Nucleus accumbens (tissue), 56 donors: Measurements from ENCODE around the gene RNF114.
A peak's percentile ranks its signal among the peaks of the same experiment; 100 is the strongest.

Experiments used
- DNase-seq, 56 donors: peaks; one replicate each; lab custom pipeline; 2025; lab: John Stamatoyannopoulos, UW

RNF114 gene

DNA sequence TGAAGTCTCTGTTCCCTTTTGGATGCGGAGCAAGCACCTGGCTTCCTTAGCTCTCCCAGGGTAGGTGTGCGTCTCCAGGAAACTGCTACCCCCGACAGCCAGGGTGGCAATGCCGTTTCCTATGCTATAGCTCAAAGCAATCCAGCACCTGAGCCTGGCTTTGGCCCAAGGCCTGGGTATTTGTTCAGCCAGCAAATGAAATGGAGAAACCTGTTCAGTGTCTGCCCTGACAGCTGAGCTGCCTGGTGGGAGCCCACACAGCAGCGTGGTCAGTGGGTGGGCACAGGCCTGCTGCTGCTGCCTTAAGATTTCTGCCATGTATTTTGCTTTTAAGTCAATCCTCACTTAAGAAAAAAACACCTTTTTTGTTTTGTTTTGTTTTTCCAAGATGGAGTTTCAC, 34.6 kb upstream of the RNF114 start:
- DNase-seq = peak in 1 of 56 donors; percentile 14

GRCh38 chr20:49904440-49905214, 31.6 kb upstream of the RNF114 start:
- DNase-seq = no peak

DNA sequence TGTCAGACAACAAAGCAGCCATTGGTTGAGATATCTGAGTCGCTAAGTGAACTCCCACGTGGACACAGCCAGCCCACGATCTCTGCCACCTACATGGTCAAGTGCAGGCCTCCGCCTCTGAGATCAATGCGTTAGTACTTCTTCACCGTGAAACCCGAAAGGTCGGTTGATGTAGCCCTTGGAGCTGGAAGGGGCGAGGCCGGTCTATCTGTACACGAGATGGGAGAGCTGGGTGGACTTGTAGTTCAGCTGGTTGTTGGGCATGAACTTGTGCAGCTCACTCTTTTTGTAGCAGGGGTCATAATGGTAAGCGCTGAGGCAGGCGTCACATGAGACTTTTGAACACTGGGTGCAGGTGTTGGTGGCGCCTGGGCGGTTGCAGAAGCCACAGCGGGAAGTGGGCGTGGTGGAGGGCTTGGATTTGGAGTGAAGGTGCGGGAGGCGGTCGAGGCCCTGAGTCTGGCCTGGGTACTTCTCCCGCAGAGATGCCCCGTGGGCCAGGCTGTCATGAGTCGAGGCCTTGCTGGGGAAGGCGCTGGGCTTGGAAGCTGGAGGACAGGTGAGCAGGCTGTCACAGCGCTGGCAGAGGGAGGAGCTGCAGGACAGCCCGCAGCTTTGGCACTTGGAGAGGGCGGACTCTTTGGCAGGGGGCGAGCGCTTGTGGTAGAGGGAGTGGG, 30.6 kb upstream of the RNF114 start:
- no peak for DNase-seq

DNA sequence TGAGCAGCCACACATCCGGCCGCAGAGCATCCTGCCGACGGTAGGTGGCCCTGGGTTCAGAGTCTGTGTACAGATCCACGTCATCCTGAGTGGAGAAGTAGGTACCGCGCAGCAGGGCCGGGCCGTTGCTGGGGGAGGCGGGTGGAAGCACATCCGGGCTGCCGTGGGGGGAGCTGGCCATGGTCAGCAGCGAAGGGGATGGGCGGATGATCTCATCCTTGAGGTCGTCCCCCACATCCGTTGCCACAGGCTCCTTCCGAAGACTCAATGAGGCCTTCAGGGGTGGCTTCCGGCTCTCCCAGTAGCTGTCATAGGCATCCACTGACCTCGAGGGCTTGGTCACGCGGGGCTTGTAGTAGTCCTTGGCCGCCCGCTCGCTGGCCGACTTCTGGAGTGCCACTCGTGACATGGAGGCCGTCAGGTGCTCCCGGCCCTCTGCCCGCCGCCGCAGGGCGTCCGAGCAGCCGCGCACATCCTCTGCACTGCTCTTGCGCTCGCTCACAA, 30.0 kb upstream of the RNF114 start:
- no peak for DNase-seq

DNA sequence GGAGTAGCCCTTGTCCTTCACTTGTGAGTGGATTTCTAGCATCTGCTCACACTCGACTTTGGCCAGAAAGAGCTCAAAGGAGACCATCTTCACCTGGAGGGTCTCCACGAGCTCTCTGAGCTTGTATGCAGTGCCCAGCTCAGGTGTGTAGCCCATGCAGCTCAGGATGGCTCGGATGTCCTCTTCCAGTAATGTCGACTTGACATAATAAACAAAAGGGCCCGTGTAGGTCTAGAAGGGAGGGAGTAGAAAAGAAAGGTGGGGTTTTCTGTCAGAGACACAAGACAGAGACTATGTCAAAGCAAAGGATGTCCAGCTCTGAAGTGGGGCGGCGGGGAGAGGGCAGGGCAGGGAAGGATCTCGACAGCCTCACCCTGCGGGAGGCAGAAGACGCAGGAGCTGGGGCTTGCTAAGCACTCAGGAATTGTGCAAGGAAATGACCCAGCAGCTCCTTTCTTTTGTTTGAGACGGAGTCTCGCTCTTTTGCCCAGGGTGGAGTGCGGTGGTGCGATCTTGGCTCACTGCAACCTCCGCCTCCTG, 29.5 kb upstream of the RNF114 start:
- DNase-seq = no peak

DNA sequence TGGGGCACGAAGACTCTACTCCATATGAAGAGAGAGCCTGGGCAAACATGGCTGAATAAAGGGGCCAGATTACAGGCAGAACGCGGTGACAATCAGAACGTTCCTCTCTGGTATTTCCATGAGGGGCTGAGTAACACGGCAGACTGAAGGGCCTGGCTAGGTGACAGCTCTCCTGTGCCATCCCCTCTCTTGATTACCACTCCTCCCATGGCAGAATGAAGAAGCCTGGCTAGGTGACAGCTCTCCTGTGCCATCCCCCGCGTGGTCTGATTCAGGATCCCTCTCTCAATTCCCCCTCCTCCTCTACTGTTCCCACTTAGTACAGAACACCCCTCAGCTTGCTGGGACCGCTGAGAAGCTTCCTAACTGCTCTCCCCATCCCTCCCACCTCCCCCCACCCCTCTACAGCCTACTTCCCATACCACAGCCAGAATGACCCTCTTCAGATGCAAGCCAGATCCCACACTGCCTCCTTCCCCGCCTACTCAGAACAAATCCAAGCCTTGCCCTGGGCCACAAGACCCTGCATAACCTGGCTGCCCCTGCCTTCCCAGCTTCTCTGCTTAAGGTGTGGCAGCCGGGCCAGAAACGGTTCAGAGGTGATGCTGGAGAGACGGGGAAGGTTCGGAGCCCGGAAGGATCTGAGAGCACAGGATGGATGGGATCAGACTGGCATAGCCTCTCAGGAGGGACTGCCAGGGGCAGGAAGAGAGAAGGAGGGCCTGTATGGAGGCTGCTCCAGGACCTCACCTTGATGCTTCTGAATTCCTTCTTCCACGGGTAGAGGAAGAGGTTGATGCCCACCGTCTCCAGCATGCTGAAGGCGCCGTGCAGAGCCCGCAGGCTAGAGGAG, 28.6 kb upstream of the RNF114 start:
- DNase-seq = no peak

- no peak for DNase-seq
Observed at GRCh38 chr20:49908258-49908565, 28.0 kb upstream of the RNF114 start.

DNA sequence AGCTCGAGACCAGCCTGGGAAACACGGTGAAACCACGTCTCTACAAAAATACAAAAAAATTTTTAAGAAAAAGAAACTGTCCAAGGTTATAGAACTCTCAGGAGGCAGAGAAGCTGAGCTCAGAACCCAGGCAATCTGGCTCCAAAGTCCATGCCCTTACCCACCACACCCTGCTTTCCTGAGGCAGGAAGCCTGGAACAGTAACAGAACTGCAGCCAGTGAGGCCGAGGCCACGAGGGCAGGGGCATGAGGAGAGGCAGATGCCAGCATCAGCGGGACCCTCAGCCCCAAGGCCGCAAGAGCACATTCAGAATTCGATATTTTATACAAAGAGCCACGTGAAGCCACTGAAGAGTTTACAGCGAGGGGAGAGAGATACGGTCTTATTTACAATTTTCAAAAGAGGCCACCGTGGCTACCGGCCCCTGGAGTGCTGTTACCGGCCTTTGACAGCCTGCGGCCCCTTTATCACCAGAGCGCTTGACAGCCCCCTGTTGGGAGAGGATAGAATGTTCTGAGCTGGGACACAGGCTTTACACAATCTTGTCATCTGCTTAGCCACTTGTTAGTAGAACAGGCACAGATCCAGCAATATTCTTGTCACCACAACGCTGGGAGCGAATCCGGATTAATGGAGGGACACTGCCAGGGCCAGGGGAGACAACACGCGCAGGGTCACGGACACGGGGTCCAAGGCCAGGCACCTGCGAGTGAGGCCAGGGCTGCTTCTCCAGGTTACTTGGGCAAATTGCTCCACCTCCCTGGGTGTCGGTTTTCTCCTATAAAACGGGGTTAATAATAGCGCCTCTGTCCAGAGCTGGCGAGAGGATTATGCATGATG, 26.5 kb upstream of the RNF114 start:
- DNase-seq = peak in 37 of 56 donors; percentile 17 to 67 (median 39)

GRCh38 chr20:49910340-49910706, 25.9 kb upstream of the RNF114 start:
- DNase-seq = peak in 1 of 56 donors; percentile 21

DNA sequence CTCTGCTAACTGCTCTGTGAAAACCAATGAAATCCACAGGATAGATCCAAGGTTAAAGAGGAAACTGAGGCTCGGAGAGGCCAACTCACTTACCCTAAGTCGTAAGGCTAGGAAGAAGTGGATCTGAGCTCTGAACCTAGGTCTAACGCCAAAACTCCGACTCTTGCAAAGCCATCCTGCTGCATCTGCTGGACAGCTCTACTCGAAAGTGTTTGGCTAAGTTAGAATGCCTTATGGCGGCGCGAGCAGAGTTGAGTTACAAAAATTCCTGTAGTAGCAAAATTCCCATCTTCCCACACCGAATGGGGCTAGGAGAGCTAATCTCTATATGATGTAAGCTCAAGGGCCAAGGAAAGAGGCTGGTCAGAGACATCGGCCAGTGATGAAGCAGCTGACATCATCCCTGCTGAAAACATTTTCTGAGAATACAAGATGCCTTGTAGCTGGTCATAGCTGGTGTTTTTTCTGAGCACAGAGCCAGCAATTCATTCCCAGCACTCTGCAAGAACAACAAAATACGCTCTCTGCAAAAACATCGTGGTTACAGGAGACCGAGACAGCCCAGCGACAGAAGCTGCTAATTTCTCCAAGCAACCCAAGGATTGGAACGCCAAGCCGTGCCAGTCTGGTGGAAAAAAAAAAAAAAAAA, 22.7 kb upstream of the RNF114 start:
- DNase-seq = peak in 35 of 56 donors; percentile 18 to 64 (median 44)

- DNase-seq = peak in 26 of 56 donors; percentile 16 to 56 (median 33)
Observed at GRCh38 chr20:49914310-49915117, 21.7 kb upstream of the RNF114 start.

GRCh38 chr20:49915118-49915379, 21.1 kb upstream of the RNF114 start:
- DNase-seq = peak in 1 of 56 donors; percentile 60

DNA sequence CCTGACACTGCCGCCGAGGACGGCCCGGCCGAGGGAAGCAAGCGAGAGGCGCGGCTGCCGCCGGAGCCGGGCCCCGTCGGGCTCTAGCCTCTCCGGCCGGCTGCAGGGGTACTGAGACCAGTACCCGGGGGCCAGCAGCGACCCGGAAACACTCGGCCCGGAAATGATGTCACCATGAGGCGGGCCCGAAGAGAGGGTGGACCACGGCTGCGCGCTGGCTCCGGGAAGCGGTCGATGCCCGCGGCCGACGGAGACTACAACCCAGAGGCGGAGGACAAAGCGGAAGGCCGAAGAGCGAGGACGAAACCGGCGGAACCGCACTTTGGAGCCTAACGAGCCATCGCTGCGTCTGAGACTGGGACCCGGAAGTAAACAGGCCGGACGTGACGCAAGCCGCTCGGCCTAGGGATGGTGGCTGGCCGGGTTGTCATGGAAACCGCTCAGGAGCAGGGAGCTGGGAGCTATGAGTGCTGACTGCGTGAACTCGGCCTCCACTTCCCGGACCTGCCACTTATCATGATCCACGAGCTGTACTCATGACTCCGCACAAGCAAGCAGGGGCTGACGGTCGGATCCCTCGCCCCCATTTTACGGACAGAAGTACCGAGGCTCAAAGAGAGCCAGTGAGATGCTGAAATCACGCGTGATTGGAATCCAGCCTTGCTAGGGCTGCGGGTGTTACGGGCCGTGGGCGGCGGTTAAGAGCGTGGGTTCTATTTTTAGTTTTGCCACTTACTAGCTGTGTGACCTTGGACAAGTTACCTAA, 20.6 kb upstream of the RNF114 start, which contains the start of gene SPATA2:
Gene SPATA2 (minus strand): TSS at position 150 of the 766 bp plus-strand sequence. CDS start 7,039 bp downstream, outside the sequence.
- DNase-seq = peak; percentile 46 to 99 (median 94)

DNA sequence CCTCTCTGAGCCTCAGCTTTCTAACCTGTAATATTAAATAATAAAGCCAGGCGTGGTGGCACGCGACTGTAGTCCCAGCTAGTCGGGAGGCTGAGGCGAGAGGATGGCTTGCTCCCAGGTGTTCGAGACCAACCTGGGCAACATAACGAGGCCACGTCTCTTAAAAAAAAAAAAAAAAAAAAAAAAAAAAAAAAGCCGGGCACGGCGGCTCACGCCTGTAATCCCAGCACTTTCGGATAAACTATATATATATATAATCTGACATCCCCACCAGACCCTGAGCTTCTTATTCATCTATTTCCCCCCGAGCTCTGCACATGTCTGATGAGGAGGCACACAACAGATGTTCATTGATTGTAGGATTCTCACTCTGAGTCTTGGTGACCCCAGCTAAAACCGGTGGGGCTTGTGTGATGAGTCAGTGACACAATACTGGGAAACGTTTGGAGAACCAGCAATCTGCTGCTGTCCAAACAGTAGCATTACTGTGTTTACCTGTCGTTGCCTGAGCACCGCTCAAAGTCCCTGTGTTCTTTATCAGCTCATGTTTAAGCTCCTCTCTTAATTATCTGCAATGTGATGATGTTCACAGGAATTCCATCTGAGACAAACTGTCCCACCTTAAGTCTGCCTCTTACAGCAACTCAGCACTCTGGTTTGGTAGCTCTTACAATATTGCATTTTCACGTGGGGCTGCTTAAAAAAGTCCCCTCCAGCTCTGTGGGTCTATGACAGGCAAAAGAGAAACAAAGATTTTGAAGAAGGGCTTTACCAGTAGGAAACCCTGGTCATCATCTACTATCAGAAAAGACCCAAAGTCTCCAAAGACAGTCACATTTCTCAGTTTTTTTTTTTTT, 19.8 kb upstream of the RNF114 start:
- peak in 1 of 56 donors; percentile 25 for DNase-seq

- no peak for DNase-seq
Observed at GRCh38 chr20:49918446-49918845, 17.8 kb upstream of the RNF114 start.

- no peak for DNase-seq
Observed at GRCh38 chr20:49919009-49919408, 17.2 kb upstream of the RNF114 start.

DNA sequence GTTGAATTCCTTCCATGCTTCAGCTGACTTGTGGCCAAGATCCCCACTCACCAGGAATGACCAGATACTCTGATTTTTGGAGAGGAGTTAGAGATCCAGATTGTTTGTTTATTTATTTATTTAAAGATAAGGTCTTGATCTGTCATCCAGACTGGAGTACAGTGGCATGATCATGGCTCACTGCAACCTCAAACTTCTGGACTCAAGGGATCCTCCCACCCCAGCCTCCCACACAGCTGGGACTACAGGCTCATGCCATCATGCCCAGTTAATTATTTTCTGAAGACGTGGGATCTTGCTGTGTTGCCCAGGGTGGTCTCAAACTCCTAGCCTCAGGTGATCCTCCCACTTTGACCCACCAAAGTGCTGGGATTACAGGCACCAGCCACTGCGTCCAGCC, 16.7 kb upstream of the RNF114 start:
- no peak for DNase-seq
